Activated naive CD4-positive, alpha-beta T cell treated with anti-CD3 and anti-CD28 coated beads, Interleukin-2, amount 10 ng/mL, durations not matched to agents 7 days and 5 days (primary cell): Measurements from ENCODE around the gene ATAD5.
"Not testable (repeated sequence)": the region's sequence is repeated elsewhere in the genome, so short reads cannot be mapped to it uniquely, and the experiment has no call there.

Experiments
- CTCF ChIA-PET: fragments of 350-600 bp; sonication (Branson Sonifier 250); formaldehyde crosslinking; loops from one replicate; lab custom pipeline; 2021; ENCODE audit warnings: antibody characterized with exemption; lab: Charles Lee
- DNase-seq: peaks from one replicate; pipeline ENCODE4 v3.0.0-alpha.2; 2020
- H3K27ac Mint-ChIP-seq: one replicate; pipeline ENCODE4 v1.8.0; 2021; ENCODE audit warnings: mild to moderate bottlenecking, moderate library complexity, mixed read lengths
- H3K27me3 Mint-ChIP-seq: one replicate; pipeline ENCODE4 v1.8.0; 2021; ENCODE audit warnings: mild to moderate bottlenecking, mixed read lengths
- H3K36me3 Mint-ChIP-seq: one replicate; pipeline ENCODE4 v1.8.0; 2021; ENCODE audit warnings: mixed read lengths
- H3K4me1 Mint-ChIP-seq: one replicate; pipeline ENCODE4 v1.8.0; 2021; ENCODE audit warnings: mixed read lengths
- H3K4me3 Mint-ChIP-seq: one replicate; pipeline ENCODE4 v1.8.0; 2021; ENCODE audit warnings: mild to moderate bottlenecking, moderate library complexity, mixed read lengths
- H3K9me3 Mint-ChIP-seq: one replicate; pipeline ENCODE4 v1.8.0; 2021; ENCODE audit warnings: mixed read lengths

The ATAD5 gene

DNA sequence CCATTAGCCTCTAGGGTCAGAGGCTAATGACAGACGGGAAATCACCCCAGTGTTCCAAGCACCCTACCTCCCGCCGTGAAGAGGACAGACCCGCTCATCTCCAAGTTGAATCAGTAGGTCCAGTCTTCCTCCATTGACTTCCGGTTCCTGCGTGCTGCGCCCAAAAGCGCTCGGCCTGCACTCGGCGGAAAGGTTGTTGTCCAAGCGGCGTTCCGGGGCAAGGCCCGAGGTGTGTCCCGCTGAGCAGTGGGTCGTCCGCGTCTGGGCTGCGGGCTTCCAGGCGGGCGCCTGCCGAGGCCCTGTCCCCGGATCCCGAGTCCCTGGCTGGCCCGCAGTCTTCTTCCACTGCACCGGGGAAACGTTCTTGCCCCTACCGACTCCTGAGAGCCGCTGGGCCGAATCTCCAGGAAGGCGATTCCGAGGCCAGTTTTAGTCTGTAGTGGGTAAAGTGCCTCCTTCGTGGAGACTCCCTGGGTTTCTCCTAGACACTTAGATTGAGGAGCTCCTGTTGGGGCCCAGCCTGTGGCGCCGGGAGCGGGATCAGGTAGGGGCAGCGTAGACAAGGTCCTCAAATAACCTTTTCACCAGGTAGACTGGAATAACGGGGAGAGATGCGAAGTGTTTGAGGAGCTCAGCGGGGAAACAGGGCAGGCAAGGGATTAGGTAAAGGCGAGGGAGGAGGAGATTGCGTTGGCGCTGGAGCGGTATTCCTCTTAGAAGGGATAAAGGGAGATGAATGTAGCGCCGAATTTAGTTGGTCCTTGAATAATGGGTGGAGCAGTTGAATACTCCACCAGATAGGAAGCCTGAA, 74.5 kb downstream of the ATAD5 start, which contains the start of gene TEFM:
Gene TEFM, minus strand, starts transcription at position 138 of the 811 bp plus-strand sequence. Its CDS starts 40 bp downstream, at position 98.
- Mint-ChIP-seq H3K9me3 (no peaks in the 10 kb centered on the region), H3K27me3 (no peaks in the 10 kb centered on the region), H3K36me3 (peaks cover 14% of the 10 kb centered on the region), H3K4me1 (peaks cover 38% of the 10 kb centered on the region), H3K4me3 (peak within 1 kb of the TSS; percentile 98), H3K27ac (peak within 1 kb of the TSS; percentile 88)
- CTCF ChIA-PET, result interaction anchor here (1.0 kb wide), 1 partner anchor 101 kb away, joined by 3 read pairs; no protein-coding TSS in a partner anchor
- DNase-seq, result peak; percentile 91

DNA sequence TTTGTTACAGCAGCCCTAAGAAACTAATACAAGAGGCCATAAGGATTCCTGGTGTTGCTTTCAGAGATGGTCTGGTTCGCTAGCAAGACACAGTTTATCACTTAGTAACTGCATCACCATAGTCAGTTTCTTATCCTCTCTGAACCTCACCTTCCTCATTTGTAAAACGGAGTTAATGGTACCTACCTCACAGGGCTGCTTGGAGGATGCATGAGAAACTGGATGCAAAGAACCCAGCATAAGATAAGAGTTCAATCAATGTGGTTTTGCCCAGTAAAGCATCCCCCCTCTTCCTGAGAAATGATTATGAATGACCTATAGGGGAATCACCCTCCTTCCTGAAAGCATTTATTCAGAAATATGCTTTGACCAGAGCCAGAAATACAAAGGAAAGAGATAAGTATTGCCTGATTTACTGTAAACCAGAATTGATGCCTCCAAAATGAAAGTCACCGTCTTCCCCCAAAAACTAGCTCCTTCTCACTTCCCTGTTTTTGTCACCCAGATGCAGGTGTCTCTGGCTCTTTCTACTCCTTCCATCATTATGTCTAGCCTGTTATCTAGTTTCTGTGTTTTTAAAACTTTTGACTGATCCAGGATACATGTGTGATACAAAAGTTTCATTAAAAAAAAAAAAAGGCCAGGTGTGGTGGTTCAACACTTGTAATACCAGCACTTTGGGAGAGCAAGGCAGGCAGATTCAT, 77.1 kb downstream of the ATAD5 start:
- Mint-ChIP-seq H3K4me3 (no peak overlapping the region), H3K27ac (no peak overlapping the region)

DNA sequence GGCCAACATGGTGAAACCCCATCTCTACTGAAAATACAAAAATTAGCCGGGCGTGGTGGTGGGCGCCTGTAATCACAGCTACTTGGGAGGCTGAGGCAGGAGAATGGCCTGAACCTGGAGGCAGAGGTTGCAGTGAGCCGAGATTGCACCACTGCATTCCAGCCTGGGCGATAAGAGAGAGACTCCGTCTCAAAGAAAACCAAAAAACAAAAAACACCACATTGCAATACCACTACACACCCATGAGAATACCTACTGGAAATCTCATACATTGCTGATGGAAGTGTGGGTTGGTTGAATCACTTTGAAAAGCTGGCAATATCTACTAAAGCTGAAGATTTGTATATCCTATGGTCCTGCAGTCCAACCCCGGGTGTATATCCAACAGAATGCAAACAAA, 78.4 kb downstream of the ATAD5 start:
- DNase-seq, H3K36me3 Mint-ChIP-seq, H3K4me3 Mint-ChIP-seq, H3K9me3 Mint-ChIP-seq, CTCF ChIA-PET, H3K27ac Mint-ChIP-seq, H3K27me3 Mint-ChIP-seq: not testable (repeated sequence)
- peaks cover 19% of the 10 kb centered on the region for H3K4me1 Mint-ChIP-seq

More for the DNA sequence above, 77.1 kb downstream of the ATAD5 start:
- peaks cover 28% of the 10 kb centered on the region for H3K4me1 Mint-ChIP-seq
- no peaks in the 10 kb centered on the region for H3K9me3 Mint-ChIP-seq
- peaks cover 5% of the 10 kb centered on the region for H3K36me3 Mint-ChIP-seq
- CTCF ChIA-PET, result no interaction called here
- no peak for DNase-seq
- H3K27me3 Mint-ChIP-seq, result no peaks in the 10 kb centered on the region

DNA sequence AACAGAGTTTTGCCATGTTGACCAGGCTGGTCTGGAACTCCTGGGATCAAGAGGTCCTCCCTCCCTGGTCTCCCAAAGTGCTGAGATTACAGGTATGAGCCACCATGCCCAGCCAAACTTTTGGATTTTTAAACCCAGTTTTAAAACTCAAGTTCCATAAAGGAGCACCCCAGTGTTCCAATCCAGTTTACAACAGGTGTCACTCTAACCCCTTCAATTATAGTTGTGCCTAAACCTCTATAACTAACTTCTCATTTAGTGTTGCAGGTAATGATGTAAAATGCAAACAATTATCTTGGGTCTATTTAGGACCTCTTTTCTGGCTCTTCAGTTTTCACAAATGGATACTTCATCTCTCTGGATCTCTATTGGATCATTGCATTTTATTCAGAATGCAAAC, 82.2 kb downstream of the ATAD5 start:
- no peak overlapping the region for H3K27ac Mint-ChIP-seq
- peaks cover 2% of the 10 kb centered on the region for H3K4me1 Mint-ChIP-seq
- H3K4me3 Mint-ChIP-seq, result no peak overlapping the region
- no peak for DNase-seq
- CTCF ChIA-PET, result no interaction called here
- no peaks in the 10 kb centered on the region for H3K9me3 Mint-ChIP-seq
- H3K27me3 Mint-ChIP-seq, result peaks cover 9% of the 10 kb centered on the region
- no peaks in the 10 kb centered on the region for H3K36me3 Mint-ChIP-seq

DNA sequence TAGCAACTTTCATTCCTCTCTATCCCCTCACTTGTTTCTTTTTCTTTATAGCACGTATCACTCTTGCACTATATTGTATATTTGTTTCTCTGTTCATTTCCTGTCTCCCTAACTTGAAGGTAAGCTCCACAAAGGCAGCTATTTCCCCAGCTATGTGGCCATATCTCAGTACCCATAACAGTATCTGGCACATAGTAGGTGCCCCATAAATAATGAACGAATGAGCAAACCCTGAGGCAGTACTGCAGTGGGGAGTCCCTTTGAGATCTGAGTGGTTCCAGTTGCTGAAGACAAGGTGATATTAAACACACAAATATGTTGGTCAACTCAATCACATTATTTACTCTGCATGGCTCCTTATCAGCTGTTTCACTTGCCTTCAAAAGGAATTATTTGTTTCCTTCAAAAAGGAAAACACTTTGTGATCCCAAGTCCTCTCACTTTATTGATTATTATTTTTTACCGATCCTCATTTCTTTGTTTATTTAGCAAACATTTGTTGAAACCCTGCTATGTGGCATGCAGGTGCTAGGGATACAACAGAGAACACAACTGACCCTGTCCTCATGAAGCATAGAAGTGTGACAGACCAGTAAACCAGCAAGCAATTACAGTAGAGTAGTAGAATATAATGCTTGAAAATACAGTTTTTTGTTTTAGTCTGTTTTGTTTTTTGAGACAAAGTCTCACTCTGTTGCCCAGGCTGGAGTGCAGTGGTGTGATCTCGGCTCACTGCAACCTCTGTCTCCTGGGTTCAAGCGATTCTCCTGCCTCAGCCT, 84.3 kb downstream of the ATAD5 start:
- Mint-ChIP-seq H3K27ac (no peak overlapping the region), H3K4me3 (no peak overlapping the region), H3K27me3 (peaks cover 29% of the 10 kb centered on the region), H3K36me3 (no peaks in the 10 kb centered on the region), H3K4me1 (peaks cover 3% of the 10 kb centered on the region), H3K9me3 (no peaks in the 10 kb centered on the region)
- no peak for DNase-seq
- CTCF ChIA-PET, result no interaction called here

DNA sequence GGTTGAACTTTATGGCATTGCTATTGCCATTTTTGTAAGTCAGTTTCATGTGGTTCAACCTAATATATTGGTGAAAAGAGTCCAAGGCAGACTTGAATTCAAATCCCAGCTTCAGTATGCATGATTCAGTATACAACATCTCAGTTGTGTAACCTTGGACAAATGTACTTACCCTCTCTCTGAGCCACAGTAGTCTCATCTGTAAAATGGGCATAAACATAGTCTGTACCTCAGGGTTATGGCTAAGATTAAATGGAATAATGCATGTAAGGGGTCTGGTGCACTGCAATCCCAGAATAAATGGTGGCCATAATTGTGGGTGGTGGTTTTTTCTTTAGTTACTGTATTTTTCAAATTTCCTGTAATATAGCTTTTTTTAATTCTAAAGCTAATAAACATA, 85.3 kb downstream of the ATAD5 start:
- Mint-ChIP-seq H3K4me1 (peaks cover 10% of the 10 kb centered on the region), H3K27ac (no peak overlapping the region), H3K9me3 (no peaks in the 10 kb centered on the region), H3K4me3 (no peak overlapping the region), H3K36me3 (no peaks in the 10 kb centered on the region), H3K27me3 (peaks cover 39% of the 10 kb centered on the region)
- CTCF ChIA-PET, result interaction anchor here (0.7 kb wide), 1 partner anchor 316 kb away, joined by 3 read pairs; no protein-coding TSS in a partner anchor
- DNase-seq, result no peak

DNA sequence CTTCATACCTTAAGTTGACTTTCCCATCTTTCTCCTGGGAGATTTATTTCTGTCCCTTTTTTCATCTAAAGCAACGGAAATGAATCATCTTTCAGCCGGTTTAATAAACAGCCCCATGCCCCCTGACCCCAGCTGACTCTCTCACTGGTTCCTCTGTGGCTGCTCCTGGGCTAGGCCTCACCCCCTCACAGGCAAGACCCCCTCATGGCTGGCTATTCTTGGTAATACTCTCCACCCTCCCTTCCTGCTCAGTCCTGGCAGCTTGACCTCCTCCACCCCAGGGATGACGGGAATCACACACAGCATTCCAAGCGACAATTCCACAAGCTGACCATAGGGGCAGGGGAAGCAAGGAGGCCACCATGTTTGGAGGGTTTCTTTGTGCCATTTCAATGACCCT, 88.5 kb downstream of the ATAD5 start:
- Mint-ChIP-seq H3K27me3 (peaks cover 71% of the 10 kb centered on the region), H3K36me3 (no peaks in the 10 kb centered on the region), H3K27ac (no peak overlapping the region), H3K4me1 (peaks cover 14% of the 10 kb centered on the region), H3K9me3 (no peaks in the 10 kb centered on the region), H3K4me3 (no peak overlapping the region)
- no peak for DNase-seq
- CTCF ChIA-PET, result no interaction called here

DNA sequence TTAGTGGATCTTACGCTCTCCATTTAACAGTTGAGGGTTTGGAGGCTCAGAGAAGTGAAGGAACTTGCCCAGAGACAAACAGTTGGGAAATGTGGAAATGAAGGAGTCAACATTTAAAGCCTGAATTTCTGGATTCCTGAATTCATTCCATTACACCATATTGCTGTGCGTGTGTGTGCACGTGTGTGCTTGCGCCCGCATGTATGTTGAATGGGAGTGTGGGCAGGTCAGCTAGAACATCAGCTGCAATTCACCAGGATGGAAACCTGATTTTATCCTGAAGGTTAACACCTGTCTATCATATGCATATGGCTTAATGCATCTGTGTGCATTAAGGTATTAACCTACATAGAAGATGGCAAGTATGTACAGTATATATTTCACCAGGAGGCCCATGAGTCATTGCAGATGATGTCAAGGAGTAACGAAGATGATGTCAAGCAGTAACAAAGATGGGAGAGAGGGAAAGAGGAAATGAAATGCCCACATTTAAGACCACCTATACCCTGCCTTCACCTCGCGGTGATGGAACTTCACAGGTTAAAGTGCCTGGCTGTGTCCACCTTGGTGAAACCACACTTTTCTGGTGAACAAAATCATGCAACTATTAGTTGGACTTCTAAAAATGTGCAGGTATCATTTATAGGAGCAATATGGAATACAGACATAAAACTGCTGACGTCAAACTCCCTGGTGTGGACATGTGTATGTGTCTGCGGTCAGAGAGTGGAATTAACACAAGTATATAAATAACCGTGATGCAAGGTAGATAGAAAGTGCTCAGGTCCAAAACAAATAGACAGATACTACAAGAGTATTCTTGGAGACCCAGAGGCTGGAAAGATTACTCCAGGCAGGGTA, 89.1 kb downstream of the ATAD5 start:
- H3K4me1 Mint-ChIP-seq, result peaks cover 14% of the 10 kb centered on the region
- no peak for DNase-seq
- CTCF ChIA-PET, result no interaction called here
- H3K4me3 Mint-ChIP-seq, result peak overlapping the region; percentile 49
- H3K27ac Mint-ChIP-seq, result no peak overlapping the region
- no peaks in the 10 kb centered on the region for H3K36me3 Mint-ChIP-seq
- H3K9me3 Mint-ChIP-seq, result no peaks in the 10 kb centered on the region
- H3K27me3 Mint-ChIP-seq, result peaks cover 78% of the 10 kb centered on the region

DNA sequence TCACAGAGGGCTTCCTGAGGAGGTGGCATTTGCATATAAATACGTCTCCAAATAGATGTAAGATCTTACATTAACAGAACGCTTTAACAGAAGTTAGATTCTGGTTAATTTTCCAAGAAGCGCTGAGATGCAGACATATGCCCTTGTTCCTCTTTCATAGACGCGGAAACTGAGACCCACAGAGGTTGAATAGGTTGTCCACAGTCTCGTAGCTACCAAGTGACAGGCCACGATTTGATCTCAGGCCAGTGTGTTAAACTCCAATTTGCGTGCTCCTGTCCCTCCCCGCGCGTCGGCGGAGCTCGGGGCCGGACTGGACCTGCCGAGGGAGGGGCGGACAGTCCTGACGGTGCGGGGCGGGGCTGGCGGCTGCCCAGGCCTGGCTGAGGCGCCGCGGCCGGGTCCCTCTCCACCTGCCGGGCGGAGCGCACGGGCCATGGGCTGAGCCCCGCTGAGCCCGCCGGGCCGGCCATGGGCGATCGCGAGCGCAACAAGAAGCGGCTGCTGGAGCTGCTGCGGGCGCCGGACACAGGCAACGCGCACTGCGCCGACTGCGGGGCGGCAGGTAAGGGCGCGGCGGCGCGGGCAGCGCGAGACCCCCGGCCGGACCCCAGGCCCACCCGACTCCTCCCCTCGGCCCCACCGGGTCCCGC, 89.9 kb downstream of the ATAD5 start, which contains the start of gene ADAP2:
Gene ADAP2, plus strand, starts transcription at position 402 of the 653 bp plus-strand sequence. Its CDS starts 70 bp downstream, at position 472.
- Mint-ChIP-seq H3K4me1 (peaks cover 14% of the 10 kb centered on the region), H3K36me3 (no peaks in the 10 kb centered on the region), H3K9me3 (no peaks in the 10 kb centered on the region), H3K27ac (no peak within 1 kb of the TSS), H3K27me3 (peaks cover 85% of the 10 kb centered on the region), H3K4me3 (peak within 1 kb of the TSS; percentile 49)
- CTCF ChIA-PET, result no interaction called here
- DNase-seq, result no peak

DNA sequence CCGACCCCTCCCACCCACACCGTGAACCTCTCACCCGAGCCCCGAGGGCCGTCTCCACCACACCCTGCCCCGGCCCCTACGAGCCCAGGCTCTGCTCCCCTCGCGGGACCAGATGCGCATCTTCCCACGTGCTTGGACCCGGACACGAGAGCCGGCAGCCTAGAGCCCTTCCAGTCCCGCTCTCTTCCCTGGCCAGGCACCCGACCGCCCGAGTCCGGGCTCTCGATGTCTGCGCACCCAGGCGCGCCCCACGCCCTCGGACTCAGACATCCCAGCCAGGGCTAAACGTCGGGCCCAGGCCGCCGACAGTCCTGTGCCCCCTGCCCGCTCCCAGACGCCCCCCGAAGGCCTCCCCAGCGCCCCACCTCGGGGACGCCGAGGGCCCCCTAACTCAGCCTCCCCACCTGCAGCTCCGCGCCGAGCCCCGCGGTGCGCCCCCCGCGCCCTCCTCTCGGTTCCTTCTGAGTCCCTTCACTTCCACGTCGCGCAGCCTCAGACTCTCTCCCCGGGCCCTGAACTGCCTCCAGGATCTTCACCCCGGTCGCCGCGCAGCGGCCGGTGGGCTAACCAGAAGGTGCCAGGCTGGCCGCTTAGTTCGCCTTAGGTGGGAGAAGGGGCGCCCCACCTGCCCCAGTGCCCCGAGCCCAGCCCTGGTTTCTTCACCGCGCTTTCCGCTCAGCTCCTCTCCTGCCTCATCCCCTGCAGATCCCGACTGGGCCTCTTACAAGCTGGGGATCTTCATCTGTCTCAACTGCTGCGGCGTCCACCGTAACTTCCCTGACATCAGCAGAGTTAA, 90.7 kb downstream of the ATAD5 start:
- no peaks in the 10 kb centered on the region for H3K36me3 Mint-ChIP-seq
- H3K27me3 Mint-ChIP-seq, result peaks cover 92% of the 10 kb centered on the region
- peaks cover 14% of the 10 kb centered on the region for H3K4me1 Mint-ChIP-seq
- peak overlapping the region; percentile 38 for H3K4me3 Mint-ChIP-seq
- peak; percentile 23 for DNase-seq
- no peaks in the 10 kb centered on the region for H3K9me3 Mint-ChIP-seq
- no peak overlapping the region for H3K27ac Mint-ChIP-seq
- CTCF ChIA-PET, result interaction anchor here (0.7 kb wide), 1 partner anchor 1087 kb away, joined by 3 read pairs; no protein-coding TSS in a partner anchor

DNA sequence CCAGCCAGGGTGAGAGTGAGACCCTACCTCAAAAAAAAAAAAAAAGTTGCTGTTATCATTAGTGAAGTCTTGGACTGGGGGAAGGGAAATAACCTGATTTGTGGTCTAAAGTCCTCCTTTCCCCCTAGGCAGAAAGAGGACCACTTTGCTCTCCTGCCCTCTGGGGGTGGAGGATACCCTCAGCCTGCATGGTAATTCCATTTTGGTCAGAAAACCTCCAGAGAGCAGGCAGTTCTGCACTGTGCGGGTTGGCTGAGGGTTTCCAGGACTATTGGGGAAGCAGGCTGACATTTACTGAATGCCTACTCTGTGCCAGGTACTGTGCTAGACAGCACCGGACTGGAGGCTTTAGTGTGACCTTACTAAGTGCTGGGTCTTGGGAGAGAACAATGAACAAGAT, 92.6 kb downstream of the ATAD5 start:
- Mint-ChIP-seq H3K4me1 (peaks cover 14% of the 10 kb centered on the region), H3K27me3 (peaks cover 85% of the 10 kb centered on the region), H3K36me3 (no peaks in the 10 kb centered on the region), H3K9me3 (no peaks in the 10 kb centered on the region), H3K27ac (no peak overlapping the region), H3K4me3 (no peak overlapping the region)
- DNase-seq, result no peak
- CTCF ChIA-PET, result interaction anchor here (1.0 kb wide), 1 partner anchor 438 kb away, joined by 3 read pairs; no protein-coding TSS in a partner anchor

DNA sequence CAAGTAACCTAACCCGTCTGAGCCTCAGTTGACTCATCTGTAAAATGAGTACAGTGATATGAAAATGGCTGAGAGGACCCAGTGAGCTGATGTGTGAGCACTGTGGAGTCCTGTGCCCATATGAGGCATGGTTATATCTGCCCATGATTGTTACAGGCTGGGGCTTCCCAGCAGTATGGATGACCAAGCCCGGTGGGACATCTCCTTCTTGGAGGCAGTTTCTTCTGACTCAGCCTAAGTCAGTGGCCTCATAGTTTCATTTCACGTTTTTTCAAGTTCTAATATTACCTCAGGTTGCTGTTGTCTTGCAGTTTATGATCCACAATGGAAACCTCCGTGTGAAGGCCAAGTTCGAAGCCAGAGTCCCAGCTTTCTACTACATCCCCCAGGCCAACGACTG, 94.8 kb downstream of the ATAD5 start:
- Mint-ChIP-seq H3K9me3 (no peaks in the 10 kb centered on the region), H3K4me3 (no peak overlapping the region), H3K36me3 (no peaks in the 10 kb centered on the region), H3K27ac (no peak overlapping the region), H3K27me3 (peaks cover 69% of the 10 kb centered on the region), H3K4me1 (peaks cover 6% of the 10 kb centered on the region)
- DNase-seq, result no peak
- CTCF ChIA-PET, result no interaction called here
